Natural killer cell (primary cell): ENCODE data around the gene CRHBP. TPM values are rescaled to one million over a fixed set of nuclear protein-coding genes. Genes with fewer than 3 reads are reported as not detected.
"Not testable (repeated sequence)": the region's sequence is repeated elsewhere in the genome, so short reads cannot be mapped to it uniquely, and the experiment has no call there.

Experiments used
- ATAC-seq, 3 donors: fragments of 150-1000 bp in 2 of 3; fragments of 200-7000 bp in 1 of 3; cut with Tn5 transposase; 1 replicate in 1 of 3; 2 replicates in 2 of 3; pipeline ENCODE4 v1.10.0; 2021; ENCODE audit warnings: mild to moderate bottlenecking in 2 of 3, moderate library complexity in 2 of 3
- DNase-seq, 2 donors: peaks; one replicate each; pipeline versions ENCODE4 v3.0.0 to v3.0.0-alpha.2; 2013 to 2021; ENCODE audit warnings: mixed read lengths in 1 of 2
- H3K27ac ChIP-seq: one replicate; pipeline ENCODE4 v1.5.1; 2013; ENCODE audit warnings: mild to moderate bottlenecking, low read length
- H3K27me3 ChIP-seq: one replicate; pipeline ENCODE4 v1.6.1; 2013; ENCODE audit warnings: low read length; ENCODE audit not compliant: control insufficient read depth, insufficient read depth
- H3K36me3 ChIP-seq: one replicate; pipeline ENCODE4 v1.6.1; 2013; ENCODE audit warnings: low read length; ENCODE audit not compliant: control insufficient read depth, insufficient read depth
- H3K4me1 ChIP-seq: one replicate; pipeline ENCODE4 v1.6.1; 2013; ENCODE audit warnings: low read length; ENCODE audit not compliant: control insufficient read depth, insufficient read depth
- H3K4me3 ChIP-seq: one replicate; pipeline ENCODE4 v1.5.1; 2013; ENCODE audit warnings: low read length
- H3K9me3 ChIP-seq: one replicate; pipeline ENCODE4 v1.6.1; 2013; ENCODE audit warnings: low read length; ENCODE audit not compliant: control insufficient read depth, insufficient read depth
- H3K27ac Mint-ChIP-seq, 2 donors: one replicate each; pipeline ENCODE4 v1.8.0; 2022; ENCODE audit warnings: mild to moderate bottlenecking in 2 of 2, mixed read lengths in 2 of 2, moderate library complexity in 1 of 2
- H3K27me3 Mint-ChIP-seq, 2 donors: one replicate each; pipeline ENCODE4 v1.8.0; 2022; ENCODE audit warnings: low read depth in 2 of 2, mixed read lengths in 2 of 2
- H3K36me3 Mint-ChIP-seq: one replicate; pipeline ENCODE4 v1.8.0; 2022; ENCODE audit warnings: mixed read lengths
- H3K4me1 Mint-ChIP-seq, 2 donors: one replicate each; pipeline ENCODE4 v1.8.0; 2022; ENCODE audit warnings: mixed read lengths in 2 of 2
- H3K4me3 Mint-ChIP-seq: one replicate; pipeline ENCODE4 v1.8.0; 2022; ENCODE audit warnings: mild to moderate bottlenecking, moderate library complexity, mixed read lengths
- H3K9me3 Mint-ChIP-seq, 2 donors: one replicate each; pipeline ENCODE4 v1.8.0; 2022; ENCODE audit warnings: mixed read lengths in 2 of 2
- WGBS: methylation state at CpG from one replicate; pipeline ENCODE4 v1.1.7; 2013; ENCODE audit warnings: missing lambda C conversion rate; ENCODE audit not compliant: insufficient coverage; 5-methylcytosine and 5-hydroxymethylcytosine counted together
- intact Hi-C: fragments of 100-400 bp; cut with micrococcal nuclease; formaldehyde crosslinking; loops from one replicate; pipeline ENCODE4 v1.14.2; 2022
- total RNA-seq, 4 donors: library from RNA; stranded (reverse); fragments of 120-200 nt in 1 of 4; gene quantifications; one replicate each; pipeline versions ENCODE4 v1.2.3 to v1.2.4, GENCODE V29; 2013 to 2022
- TF ChIP-seq, protein P1 (sequence below): fragments of 200-600 bp; IDR thresholded peaks from one replicate; pipeline ENCODE4 v1.8.0; 2022; ENCODE audit warnings: antibody characterized with exemption

Gene CRHBP
- total RNA-seq, 3 donors from 2014 or later (not counting 1 experiment from before 2014, with no cell fraction given): 0.31 to 0.84 TPM; not detected in 1

- no peak for ATAC-seq
- no peak for DNase-seq
- no peaks in the 10 kb centered on the region for H3K36me3 ChIP-seq
- TF ChIP-seq, protein P1, sequence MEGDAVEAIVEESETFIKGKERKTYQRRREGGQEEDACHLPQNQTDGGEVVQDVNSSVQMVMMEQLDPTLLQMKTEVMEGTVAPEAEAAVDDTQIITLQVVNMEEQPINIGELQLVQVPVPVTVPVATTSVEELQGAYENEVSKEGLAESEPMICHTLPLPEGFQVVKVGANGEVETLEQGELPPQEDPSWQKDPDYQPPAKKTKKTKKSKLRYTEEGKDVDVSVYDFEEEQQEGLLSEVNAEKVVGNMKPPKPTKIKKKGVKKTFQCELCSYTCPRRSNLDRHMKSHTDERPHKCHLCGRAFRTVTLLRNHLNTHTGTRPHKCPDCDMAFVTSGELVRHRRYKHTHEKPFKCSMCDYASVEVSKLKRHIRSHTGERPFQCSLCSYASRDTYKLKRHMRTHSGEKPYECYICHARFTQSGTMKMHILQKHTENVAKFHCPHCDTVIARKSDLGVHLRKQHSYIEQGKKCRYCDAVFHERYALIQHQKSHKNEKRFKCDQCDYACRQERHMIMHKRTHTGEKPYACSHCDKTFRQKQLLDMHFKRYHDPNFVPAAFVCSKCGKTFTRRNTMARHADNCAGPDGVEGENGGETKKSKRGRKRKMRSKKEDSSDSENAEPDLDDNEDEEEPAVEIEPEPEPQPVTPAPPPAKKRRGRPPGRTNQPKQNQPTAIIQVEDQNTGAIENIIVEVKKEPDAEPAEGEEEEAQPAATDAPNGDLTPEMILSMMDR: no peak
- Mint-ChIP-seq H3K4me3 (no peak overlapping the region), H3K27ac (no peak overlapping the region), H3K4me1 (no peaks in the 10 kb centered on the region), H3K36me3 (no peaks in the 10 kb centered on the region), H3K9me3 (no peaks in the 10 kb centered on the region), H3K27me3 (peaks cover 9 to 20% of the 10 kb centered on the region in 2 donors)
- H3K9me3 ChIP-seq: no peaks in the 10 kb centered on the region
- intact Hi-C loops: no loop called here
- H3K4me3 ChIP-seq: no peak overlapping the region
- H3K27me3 ChIP-seq: no peaks in the 10 kb centered on the region
- no CpG with 5 or more reads among the region's 1 CpG for WGBS
- no peaks in the 10 kb centered on the region for H3K4me1 ChIP-seq
- H3K27ac ChIP-seq: no peak overlapping the region
Measured at GRCh38 chr5:76942581-76942980, 10.3 kb upstream of the CRHBP start.

GRCh38 chr5:76943006-76943405 lies 9.8 kb upstream of the CRHBP start:
- Histone ChIP-seq H3K36me3 (no peaks in the 10 kb centered on the region), H3K27ac (no peak overlapping the region), H3K27me3 (no peaks in the 10 kb centered on the region), H3K9me3 (no peaks in the 10 kb centered on the region), H3K4me3 (no peak overlapping the region), H3K4me1 (no peaks in the 10 kb centered on the region)
- ATAC-seq (no peak), DNase-seq (no peak)
- intact Hi-C loops: no loop called here
- Mint-ChIP-seq H3K9me3 (no peaks in the 10 kb centered on the region), H3K36me3 (no peaks in the 10 kb centered on the region), H3K27ac (no peak overlapping the region), H3K4me3 (no peak overlapping the region), H3K4me1 (no peaks in the 10 kb centered on the region), H3K27me3 (peaks cover 9 to 21% of the 10 kb centered on the region in 2 donors)
- TF ChIP-seq, protein P1: no peak
- 76% methylated on average over 3 of the region's 3 CpGs for WGBS

DNA sequence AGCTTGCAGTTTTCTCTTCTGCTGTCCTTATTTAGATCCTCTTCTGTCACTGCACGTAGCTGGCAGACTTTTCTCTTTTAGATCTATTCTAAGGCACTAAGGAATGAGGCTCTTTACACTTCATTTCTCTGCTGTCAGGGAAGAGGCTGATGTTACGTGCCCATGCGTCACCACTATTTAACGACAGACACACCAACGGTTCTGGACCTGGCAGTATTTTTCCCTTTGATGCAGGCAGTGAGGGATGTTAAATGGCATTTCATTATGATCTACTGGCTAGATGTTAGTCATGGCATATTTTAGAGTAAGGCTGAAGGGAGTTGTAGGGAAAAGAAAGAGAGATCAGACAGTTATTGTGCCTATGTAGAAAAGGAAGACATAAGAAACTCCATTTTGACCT lies 8.2 kb upstream of the CRHBP start:
- H3K4me1 ChIP-seq: no peaks in the 10 kb centered on the region
- H3K27me3 Mint-ChIP-seq: peaks cover 15 to 22% of the 10 kb centered on the region in 2 donors
- H3K27me3 ChIP-seq: no peaks in the 10 kb centered on the region
- TF ChIP-seq, protein P1: no peak
- no peaks in the 10 kb centered on the region for H3K4me1 Mint-ChIP-seq
- DNase-seq (no peak), ATAC-seq (no peak)
- H3K27ac ChIP-seq: no peak overlapping the region
- intact Hi-C loops: no loop called here
- no peaks in the 10 kb centered on the region for H3K36me3 Mint-ChIP-seq
- H3K36me3 ChIP-seq: no peaks in the 10 kb centered on the region
- no peaks in the 10 kb centered on the region for H3K9me3 ChIP-seq
- no peak overlapping the region for H3K27ac Mint-ChIP-seq
- H3K4me3 ChIP-seq: no peak overlapping the region
- 52% methylated on average over 5 of the region's 5 CpGs for WGBS
- no peaks in the 10 kb centered on the region for H3K9me3 Mint-ChIP-seq
- no peak overlapping the region for H3K4me3 Mint-ChIP-seq

GRCh38 chr5:76945238-76945637 lies 7.6 kb upstream of the CRHBP start:
- H3K36me3 ChIP-seq, H3K4me1 Mint-ChIP-seq, H3K27me3 ChIP-seq, DNase-seq, H3K27ac Mint-ChIP-seq, H3K27ac ChIP-seq, H3K4me1 ChIP-seq, H3K36me3 Mint-ChIP-seq, H3K9me3 Mint-ChIP-seq, intact Hi-C loops, H3K9me3 ChIP-seq, ATAC-seq, H3K4me3 ChIP-seq, H3K4me3 Mint-ChIP-seq: not testable (repeated sequence)
- 49% methylated on average over 9 of the region's 9 CpGs for WGBS
- H3K27me3 Mint-ChIP-seq: peaks cover 17 to 28% of the 10 kb centered on the region in 2 donors
